ENCODE results near the gene PPAN. TPM values are rescaled to one million over a fixed set of nuclear protein-coding genes. Genes with fewer than 3 reads are reported as not detected.

The PPAN gene
- total RNA-seq (10 to 100 TPM; 15.0 to 51.8 TPM), polyA plus RNA-seq (10 to 100 TPM; 43.2 to 61.4 TPM)
- long read RNA-seq, donor 1, transcript PPAN-201 (12 exons, 1,657 nt), result major isoform, 8 of 10 reads
- long read RNA-seq, donor 1, partial matches to known transcripts, result 0 of 10 reads
- long read RNA-seq, donor 1, other reads (novel, unspliced or antisense), result 0 of 10 reads
- long read RNA-seq, donor 2, partial matches to known transcripts, result 0 of 1 reads
- long read RNA-seq, donor 2, other reads (novel, unspliced or antisense), result 0 of 1 reads
- long read RNA-seq, donor 3, partial matches to known transcripts, result 0 of 2 reads
- long read RNA-seq, donor 3, other reads (novel, unspliced or antisense), result 0 of 2 reads
- long read RNA-seq, donor 4, partial matches to known transcripts, result 0 of 5 reads
- long read RNA-seq, donor 4, other reads (novel, unspliced or antisense), result 0 of 5 reads
- long read RNA-seq, donor 5, partial matches to known transcripts, result 0 of 4 reads
- long read RNA-seq, donor 5, other reads (novel, unspliced or antisense), result 0 of 4 reads

- Histone ChIP-seq H3K9ac (ENCODE audit: insufficient read depth in 1 of 2, low read length in 2 of 2) (peak within 1 kb of the TSS in 1 of 2 donors; percentile 63), H3K4me3 (peak within 1 kb of the TSS; percentile 88), H3K9me3 (ENCODE audit: control insufficient read depth in 4 of 4, insufficient read depth in 3 of 4, low read length in 3 of 4) (no peaks in the 10 kb centered on the region), H3K27me3 (ENCODE audit: control insufficient read depth in 3 of 3, insufficient read depth in 3 of 3, low read length in 2 of 3) (no peaks in the 10 kb centered on the region), H3K27ac (ENCODE audit: low read depth in 1 of 2, low read length in 1 of 2) (peak within 1 kb of the TSS; percentile 63 to 86), H3K4me1 (ENCODE audit: control insufficient read depth in 5 of 5, insufficient read depth in 5 of 5, low read length in 5 of 5) (peaks cover 0 to 25% (median 5%) of the 10 kb centered on the region in 5 donors), H3K36me3 (ENCODE audit: control insufficient read depth in 4 of 4, insufficient read depth in 4 of 4, low read length in 4 of 4) (peaks cover 10 to 32% (median 18%) of the 10 kb centered on the region in 4 donors)
- ATAC-seq (ENCODE audit: insufficient read depth, low FRiP score), result peak; percentile 97
- 1 to 2% methylated on average over 67 to 71 of the region's 71 CpGs for WGBS, 2 donors
- peak; percentile 98 to 99 (median 99) for DNase-seq
- no peak for TF ChIP-seq CTCF (IDR thresholded peaks at IDR 0.05; ENCODE audit: control extremely low read depth, extremely low read depth)
Measured at GRCh38 chr19:10106100-10106936, at the start of gene PPAN. Gene PPAN (plus strand): TSS chr19:10106362. CDS start chr19:10106395, 33 bp downstream.

GRCh38 chr19:10061717-10062310, 44.3 kb upstream of the PPAN start:
- Histone ChIP-seq H3K9ac (ENCODE audit: insufficient read depth in 1 of 2, low read length in 2 of 2) (no peak overlapping the region), H3K4me3 (no peak overlapping the region), H3K27me3 (ENCODE audit: control insufficient read depth in 3 of 3, insufficient read depth in 3 of 3, low read length in 2 of 3) (peaks cover 0 to 3% (median 0%) of the 10 kb centered on the region in 3 donors), H3K36me3 (ENCODE audit: control insufficient read depth in 4 of 4, insufficient read depth in 4 of 4, low read length in 4 of 4) (no peaks in the 10 kb centered on the region), H3K4me1 (ENCODE audit: control insufficient read depth in 5 of 5, insufficient read depth in 5 of 5, low read length in 5 of 5) (no peaks in the 10 kb centered on the region), H3K27ac (ENCODE audit: low read depth in 1 of 2, low read length in 1 of 2) (no peak overlapping the region), H3K9me3 (ENCODE audit: control insufficient read depth in 4 of 4, insufficient read depth in 3 of 4, low read length in 3 of 4) (peaks cover 0 to 5% (median 0%) of the 10 kb centered on the region in 4 donors)
- DNase-seq (no peak), ATAC-seq (ENCODE audit: insufficient read depth, low FRiP score) (no peak)
- WGBS, 2 donors, result 32 to 38% methylated on average over 16 to 17 of the region's 21 CpGs
- no peak for TF ChIP-seq CTCF (IDR thresholded peaks at IDR 0.05; ENCODE audit: control extremely low read depth, extremely low read depth)

GRCh38 chr19:10068205-10068604, 38.0 kb upstream of the PPAN start:
- Histone ChIP-seq H3K36me3 (ENCODE audit: control insufficient read depth in 4 of 4, insufficient read depth in 4 of 4, low read length in 4 of 4) (no peaks in the 10 kb centered on the region), H3K4me3 (no peak overlapping the region), H3K9ac (ENCODE audit: insufficient read depth in 1 of 2, low read length in 2 of 2) (no peak overlapping the region), H3K4me1 (ENCODE audit: control insufficient read depth in 5 of 5, insufficient read depth in 5 of 5, low read length in 5 of 5) (no peaks in the 10 kb centered on the region), H3K27ac (ENCODE audit: low read depth in 1 of 2, low read length in 1 of 2) (no peak overlapping the region), H3K27me3 (ENCODE audit: control insufficient read depth in 3 of 3, insufficient read depth in 3 of 3, low read length in 2 of 3) (peaks cover 0 to 3% (median 0%) of the 10 kb centered on the region in 3 donors), H3K9me3 (ENCODE audit: control insufficient read depth in 4 of 4, insufficient read depth in 3 of 4, low read length in 3 of 4) (peaks cover 0 to 2% (median 0%) of the 10 kb centered on the region in 4 donors)
- DNase-seq, result no peak
- 50 to 61% methylated on average over 4 of the region's 4 CpGs for WGBS, 2 donors
- no peak for ATAC-seq (ENCODE audit: insufficient read depth, low FRiP score)
- no peak for TF ChIP-seq CTCF (IDR thresholded peaks at IDR 0.05; ENCODE audit: control extremely low read depth, extremely low read depth)

Measured in lung (tissue), 16 donors.